A673 (cell line): ENCODE measurements around the gene PLEKHB1. TPM values are rescaled to one million over a fixed set of nuclear protein-coding genes. Genes with fewer than 3 reads are reported as not detected.

Experiments
- BruUV-seq: library from RNA; stranded (reverse); fragments of 400-500 nt; replicated peaks from 2 replicates; lab custom pipeline; 2021; lab: Mats Ljungman, UMichigan
- CTCF ChIA-PET: fragments of 300-600 bp; sonication (Branson Sonifier 250); formaldehyde crosslinking; loops from one replicate; lab custom pipeline; 2022; ENCODE audit warnings: antibody characterized with exemption; lab: Charles Lee
- POLR2A ChIA-PET: fragments of 300-600 bp; sonication (Branson Sonifier 250); formaldehyde crosslinking; loops from one replicate; lab custom pipeline; 2022; ENCODE audit warnings: antibody characterized with exemption; ENCODE audit not compliant: low non-redundant PET; lab: Charles Lee
- DNase-seq: peaks from one replicate; pipeline ENCODE4 v3.0.0-alpha.2; 2015; ENCODE audit warnings: low spot score
- H3K27ac ChIP-seq: fragments of 200-600 bp; sonication (generic); 2 replicates; pipeline ENCODE4 v1.5.1; 2016; ENCODE audit warnings: mixed run types, low read depth, mild to moderate bottlenecking, mixed read lengths, antibody characterized with exemption, low read length; ENCODE audit not compliant: poor library complexity, severe bottlenecking
- H3K27me3 ChIP-seq: fragments of 200-600 bp; sonication (generic); replicated peaks from 2 replicates; pipeline ENCODE4 v1.6.1; 2017; ENCODE audit warnings: mixed run types, low read depth, mild to moderate bottlenecking, mixed read lengths, antibody characterized with exemption, low read length; ENCODE audit not compliant: insufficient read depth, poor library complexity
- H3K36me3 ChIP-seq: fragments of 200-600 bp; sonication (generic); 2 replicates; pipeline ENCODE4 v1.6.1; 2016; ENCODE audit warnings: mixed run types, mild to moderate bottlenecking, mixed read lengths, antibody characterized with exemption, low read length; ENCODE audit not compliant: insufficient read depth, poor library complexity, severe bottlenecking
- H3K4me1 ChIP-seq: fragments of 200-600 bp; sonication (generic); 2 replicates; pipeline ENCODE4 v1.6.1; 2017; ENCODE audit warnings: mixed run types, mild to moderate bottlenecking, mixed read lengths, antibody characterized with exemption, low read length; ENCODE audit not compliant: insufficient read depth, poor library complexity, severe bottlenecking
- H3K4me3 ChIP-seq: fragments of 200-600 bp; sonication (generic); 2 replicates; pipeline ENCODE4 v1.5.1; 2016; ENCODE audit warnings: low read depth, mixed run types, mild to moderate bottlenecking, mixed read lengths, low read length; ENCODE audit not compliant: poor library complexity, severe bottlenecking
- H3K9me3 ChIP-seq: fragments of 200-600 bp; sonication (generic); 2 replicates; pipeline ENCODE4 v1.6.1; 2016; ENCODE audit warnings: mixed run types, low read depth, mild to moderate bottlenecking, mixed read lengths, antibody characterized with exemption, low read length; ENCODE audit not compliant: poor library complexity, severe bottlenecking
- EZH2 ChIP-seq: fragments of 200-600 bp; sonication (generic); IDR thresholded peaks from 2 replicates; pipeline ENCODE4 v1.6.1; 2017; ENCODE audit warnings: borderline replicate concordance, low read depth, mild to moderate bottlenecking, mixed read lengths, antibody characterized with exemption, low read length; ENCODE audit not compliant: poor library complexity, severe bottlenecking
- intact Hi-C: fragments of 100-400 bp; cut with micrococcal nuclease; formaldehyde crosslinking; loops from one replicate; pipeline ENCODE4 v1.10.0; 2022; ENCODE audit not compliant: unreplicated experiment
- total RNA-seq: library from RNA; stranded (reverse); gene quantifications from 2 replicates; pipeline ENCODE4 v1.2.3, GENCODE V29; 2021
- TF ChIP-seq, protein P1 (sequence below): fragments of 300-800, 200-600 bp; sonication (generic); conservative IDR thresholded peaks from 2 replicates; pipeline ENCODE4 v1.5.1; 2017; ENCODE audit warnings: low read depth, mild to moderate bottlenecking, antibody characterized with exemption, low read length, moderate library complexity, mixed read lengths

PLEKHB1 gene
- total RNA-seq, 1 experiment from 2014 or later = not detected

DNA sequence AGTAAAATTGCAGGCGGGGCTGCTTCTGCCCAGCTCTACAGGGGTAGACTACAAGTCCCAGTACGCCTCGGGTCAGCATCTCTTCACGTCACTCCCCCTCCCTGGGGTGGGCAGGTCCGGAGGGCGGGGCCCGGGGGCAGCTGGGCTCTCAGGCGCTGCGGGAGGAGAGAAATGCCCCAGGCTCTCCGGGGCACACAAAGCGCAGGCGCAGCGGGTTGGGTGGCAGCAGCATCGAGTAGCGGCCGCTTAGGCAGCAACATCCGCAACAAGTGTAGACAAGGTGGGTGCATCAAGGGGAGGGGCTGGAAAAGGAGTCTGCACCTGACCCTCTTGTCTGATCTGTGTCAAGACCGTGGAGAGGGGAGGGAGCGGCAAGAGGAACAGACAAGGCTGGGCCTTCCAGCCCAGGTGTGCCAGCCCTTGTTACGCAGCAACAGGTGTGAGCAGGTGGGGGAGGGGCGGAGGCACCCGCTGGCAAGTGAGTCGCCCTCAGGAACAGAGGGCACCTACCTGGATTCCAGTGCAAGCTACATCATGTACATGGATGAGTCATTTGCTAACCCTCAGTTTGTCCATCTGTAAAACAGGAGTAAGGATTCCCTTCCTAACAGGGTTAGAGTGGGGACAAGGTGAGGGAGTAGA lies 1.2 kb downstream of the PLEKHB1 start:
- peak; percentile 92 for DNase-seq
- ChIA-PET POLR2A (interaction anchor here (0.6 kb wide), 1 partner anchor 62 kb away, joined by 6 read pairs; no protein-coding TSS in a partner anchor), CTCF (interaction anchor here (1.1 kb wide), 1 partner anchor 22 kb away, joined by 3 read pairs; no protein-coding TSS in a partner anchor)
- Histone ChIP-seq H3K9me3 (no peaks in the 10 kb centered on the region), H3K27ac (no peak overlapping the region), H3K4me1 (no peaks in the 10 kb centered on the region), H3K27me3 (no peaks in the 10 kb centered on the region), H3K4me3 (no peak overlapping the region), H3K36me3 (no peaks in the 10 kb centered on the region)
- BruUV-seq = no TSS peak
- no peak for TF ChIP-seq EZH2
- TF ChIP-seq, protein P1, sequence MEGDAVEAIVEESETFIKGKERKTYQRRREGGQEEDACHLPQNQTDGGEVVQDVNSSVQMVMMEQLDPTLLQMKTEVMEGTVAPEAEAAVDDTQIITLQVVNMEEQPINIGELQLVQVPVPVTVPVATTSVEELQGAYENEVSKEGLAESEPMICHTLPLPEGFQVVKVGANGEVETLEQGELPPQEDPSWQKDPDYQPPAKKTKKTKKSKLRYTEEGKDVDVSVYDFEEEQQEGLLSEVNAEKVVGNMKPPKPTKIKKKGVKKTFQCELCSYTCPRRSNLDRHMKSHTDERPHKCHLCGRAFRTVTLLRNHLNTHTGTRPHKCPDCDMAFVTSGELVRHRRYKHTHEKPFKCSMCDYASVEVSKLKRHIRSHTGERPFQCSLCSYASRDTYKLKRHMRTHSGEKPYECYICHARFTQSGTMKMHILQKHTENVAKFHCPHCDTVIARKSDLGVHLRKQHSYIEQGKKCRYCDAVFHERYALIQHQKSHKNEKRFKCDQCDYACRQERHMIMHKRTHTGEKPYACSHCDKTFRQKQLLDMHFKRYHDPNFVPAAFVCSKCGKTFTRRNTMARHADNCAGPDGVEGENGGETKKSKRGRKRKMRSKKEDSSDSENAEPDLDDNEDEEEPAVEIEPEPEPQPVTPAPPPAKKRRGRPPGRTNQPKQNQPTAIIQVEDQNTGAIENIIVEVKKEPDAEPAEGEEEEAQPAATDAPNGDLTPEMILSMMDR = no peak
- intact Hi-C loops = no loop called here

- BruUV-seq = no TSS peak
- TF ChIP-seq EZH2 = no peak
- TF ChIP-seq, protein P1 = no peak
- CTCF ChIA-PET = no interaction called here
- no peak for DNase-seq
- POLR2A ChIA-PET = no interaction called here
- Histone ChIP-seq H3K27me3 (no peaks in the 10 kb centered on the region), H3K9me3 (no peaks in the 10 kb centered on the region), H3K4me1 (no peaks in the 10 kb centered on the region), H3K36me3 (no peaks in the 10 kb centered on the region), H3K27ac (no peak overlapping the region), H3K4me3 (no peak overlapping the region)
- intact Hi-C loops = no loop called here
Measured at GRCh38 chr11:73648121-73648520, 1.7 kb downstream of the PLEKHB1 start.

- BruUV-seq = no TSS peak
Measured at GRCh38 chr11:73648571-73649046, 2.2 kb downstream of the PLEKHB1 start.

More at GRCh38 chr11:73648571-73649046, 2.2 kb downstream of the PLEKHB1 start:
- no peaks in the 10 kb centered on the region for H3K4me1 ChIP-seq
- ChIA-PET CTCF (no interaction called here), POLR2A (no interaction called here)
- H3K27me3 ChIP-seq = no peaks in the 10 kb centered on the region
- TF ChIP-seq EZH2 = no peak
- TF ChIP-seq, protein P1 = no peak
- no peak for DNase-seq
- H3K9me3 ChIP-seq = no peaks in the 10 kb centered on the region
- no peak overlapping the region for H3K4me3 ChIP-seq
- intact Hi-C loops = no loop called here
- no peak overlapping the region for H3K27ac ChIP-seq
- H3K36me3 ChIP-seq = no peaks in the 10 kb centered on the region
